Liver (tissue), 9 donors: ENCODE data around the gene SERP2. TPM values are rescaled to one million over a fixed set of nuclear protein-coding genes. Genes with fewer than 3 reads are reported as not detected.

Experiments
- DNase-seq: peaks from one replicate; pipeline ENCODE4 v3.0.0-alpha.2; 2017; ENCODE audit warnings: low spot score
- H3K27ac ChIP-seq, 2 donors: one replicate each; pipeline ENCODE4 v1.7.0; 2013; ENCODE audit warnings: inconsistent platforms in 2 of 2, low read length in 2 of 2, control low read depth in 1 of 2, low read depth in 1 of 2, mild to moderate bottlenecking in 1 of 2
- H3K27me3 ChIP-seq, 4 donors: one replicate each; pipeline versions ENCODE4 v1.6.1 to v1.7.0; 2013; ENCODE audit warnings: low read length in 3 of 4, inconsistent platforms in 1 of 4, mild to moderate bottlenecking in 1 of 4, moderate library complexity in 1 of 4; ENCODE audit not compliant: control insufficient read depth in 4 of 4, insufficient read depth in 4 of 4
- H3K36me3 ChIP-seq, 4 donors: one replicate each; pipeline versions ENCODE4 v1.6.1 to v1.7.0; 2013; ENCODE audit warnings: low read length in 3 of 4, mild to moderate bottlenecking in 3 of 4, low read depth in 1 of 4, moderate library complexity in 1 of 4; ENCODE audit not compliant: control insufficient read depth in 4 of 4, insufficient read depth in 3 of 4
- H3K4me1 ChIP-seq, 4 donors: one replicate each; pipeline versions ENCODE4 v1.6.1 to v1.7.0; 2013; ENCODE audit warnings: low read length in 3 of 4, mild to moderate bottlenecking in 3 of 4, moderate library complexity in 1 of 4; ENCODE audit not compliant: control insufficient read depth in 4 of 4, insufficient read depth in 4 of 4
- H3K4me3 ChIP-seq, 3 donors: one replicate each; pipeline versions ENCODE4 v1.6.1 to v1.7.0; 2013; ENCODE audit warnings: low read length in 3 of 3, control low read depth in 1 of 3, low read depth in 1 of 3, mild to moderate bottlenecking in 1 of 3
- H3K9ac ChIP-seq, 2 donors: one replicate each; pipeline ENCODE4 v1.7.0; 2013; ENCODE audit warnings: low read length in 2 of 2, mild to moderate bottlenecking in 2 of 2, moderate library complexity in 2 of 2, control low read depth in 1 of 2, low read depth in 1 of 2
- H3K9me3 ChIP-seq, 4 donors: one replicate each; pipeline versions ENCODE4 v1.6.1 to v1.7.0; 2013; ENCODE audit warnings: low read length in 3 of 4; ENCODE audit not compliant: control insufficient read depth in 4 of 4
- EGR1 ChIP-seq, 2 donors: IDR thresholded peaks; 2 replicates each; pipeline ENCODE4 v1.6.1; 2016 to 2018; ENCODE audit warnings: antibody characterized with exemption in 2 of 2, low read depth in 2 of 2
- FOXA1 ChIP-seq: IDR thresholded peaks from 2 replicates; pipeline ENCODE4 v1.6.1; 2016; ENCODE audit warnings: antibody characterized with exemption
- FOXA2 ChIP-seq: IDR thresholded peaks from 2 replicates; pipeline ENCODE4 v1.6.1; 2016; ENCODE audit warnings: antibody characterized with exemption
- GABPA ChIP-seq, 2 donors: IDR thresholded peaks in 1 of 2; conservative IDR thresholded peaks in 1 of 2; 2 replicates each; pipeline ENCODE4 v1.6.1; 2016; ENCODE audit warnings: antibody characterized with exemption in 2 of 2, mild to moderate bottlenecking in 1 of 2, moderate library complexity in 1 of 2
- HNF4A ChIP-seq, 2 donors: conservative IDR thresholded peaks; 2 replicates each; pipeline ENCODE4 v1.6.1; 2016; ENCODE audit warnings: antibody characterized with exemption in 2 of 2, mild to moderate bottlenecking in 2 of 2
- HNF4G ChIP-seq: IDR thresholded peaks from 2 replicates; pipeline ENCODE4 v1.6.1; 2016; ENCODE audit warnings: antibody characterized with exemption
- JUND ChIP-seq, 2 donors: IDR thresholded peaks; 2 replicates each; pipeline ENCODE4 v1.6.1; 2016; ENCODE audit warnings: antibody characterized with exemption in 2 of 2
- NR2F2 ChIP-seq: IDR thresholded peaks from 2 replicates; pipeline ENCODE4 v1.6.1; 2016; ENCODE audit warnings: antibody characterized with exemption
- RAD21 ChIP-seq, 2 donors: IDR thresholded peaks; 2 replicates each; pipeline ENCODE4 v1.6.1; 2016; ENCODE audit warnings: antibody characterized with exemption in 2 of 2, mild to moderate bottlenecking in 2 of 2
- RXRA ChIP-seq, 2 donors: IDR thresholded peaks; 2 replicates each; pipeline ENCODE4 v1.6.1; 2017 to 2018; ENCODE audit warnings: antibody characterized with exemption in 2 of 2, mild to moderate bottlenecking in 1 of 2
- TAF1 ChIP-seq: conservative IDR thresholded peaks from 2 replicates; pipeline ENCODE4 v1.6.1; 2016; ENCODE audit warnings: antibody characterized with exemption, mild to moderate bottlenecking
- YY1 ChIP-seq: IDR thresholded peaks from 2 replicates; pipeline ENCODE4 v1.6.1; 2016; ENCODE audit warnings: antibody characterized with exemption, mild to moderate bottlenecking
- WGBS: extraction: QIAGEN DNeasy Blood & Tissue Kit; methylation state at CpG from one replicate; pipeline ENCODE4 v1.1.7; 2013; 5-methylcytosine and 5-hydroxymethylcytosine counted together
- polyA plus RNA-seq, 2 donors: library from polyadenylated mRNA; stranded (reverse) in 1 of 2; unstranded in 1 of 2; fragments of 200-250 nt in 1 of 2; fragments of >200 nt in 1 of 2; fragmentation: Nextera tagmentation in 1 of 2; extraction: Ambion mirVana in 1 of 2; gene quantifications; one replicate each; pipeline versions ENCODE4 v1.2.1 to v1.2.3, GENCODE V29; 2013 to 2015
- total RNA-seq, 2 donors: library from RNA; depleted of rRNA; stranded (reverse); fragments of >200 nt; gene quantifications; one replicate each; pipeline ENCODE4 v1.2.3, GENCODE V29; 2014
- TF ChIP-seq, protein P1 (sequence below): IDR thresholded peaks from 2 replicates; pipeline ENCODE4 v1.6.1; 2016; ENCODE audit warnings: antibody characterized with exemption
- TF ChIP-seq, protein P2 (sequence below): fragments of 150-350 bp; IDR thresholded peaks from 2 replicates; pipeline ENCODE4 v1.5.1; 2017; ENCODE audit warnings: improper control_type of control experiment, low read depth, low read length; ENCODE audit not compliant: missing input control
- TF ChIP-seq, protein P3 (sequence below): IDR thresholded peaks from 2 replicates; pipeline ENCODE4 v1.6.1; 2016; ENCODE audit warnings: antibody characterized with exemption, mild to moderate bottlenecking
- TF ChIP-seq, protein P4 (sequence below): IDR thresholded peaks from 2 replicates; pipeline ENCODE4 v1.6.1; 2016; ENCODE audit warnings: antibody characterized with exemption
- donor health status: healthy.
- donor health status: healthy.
- donor health status: healthy.
- donor health status: healthy.
- donor health status: healthy.

The SERP2 gene
- total and polyA plus RNA-seq, 4 donors = 2.0 to 4.6 (median 3.6) TPM

DNA sequence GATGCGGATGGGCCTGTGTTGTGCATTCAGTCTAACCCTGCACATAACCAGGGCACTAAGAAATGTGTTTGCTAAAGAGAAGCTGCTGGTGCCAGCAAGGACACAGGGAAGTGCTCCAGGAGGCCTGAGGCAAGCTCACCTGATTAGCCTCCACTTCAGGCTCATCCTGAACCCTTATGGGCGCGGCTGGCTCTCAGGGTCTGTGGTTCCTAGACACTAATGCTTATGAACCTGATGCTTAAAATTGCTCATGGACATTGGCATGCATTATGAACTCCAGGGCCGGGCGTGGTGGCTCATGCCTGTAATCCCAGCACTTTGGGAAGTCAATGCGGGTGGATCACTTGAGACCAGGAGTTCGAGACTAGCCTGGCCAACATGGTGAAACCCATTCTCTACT, 34.3 kb downstream of the SERP2 start:
- H3K4me1 ChIP-seq = peaks cover 1 to 21% (median 16%) of the 10 kb centered on the region in 4 donors
- H3K36me3 ChIP-seq = no peaks in the 10 kb centered on the region
- H3K27ac ChIP-seq = no peak overlapping the region
- H3K9ac ChIP-seq = no peak overlapping the region
- TF ChIP-seq EGR1 (IDR thresholded peaks at IDR 0.05; ENCODE audit: low read depth in 2 of 2) = no peak
- TF ChIP-seq, protein P1, sequence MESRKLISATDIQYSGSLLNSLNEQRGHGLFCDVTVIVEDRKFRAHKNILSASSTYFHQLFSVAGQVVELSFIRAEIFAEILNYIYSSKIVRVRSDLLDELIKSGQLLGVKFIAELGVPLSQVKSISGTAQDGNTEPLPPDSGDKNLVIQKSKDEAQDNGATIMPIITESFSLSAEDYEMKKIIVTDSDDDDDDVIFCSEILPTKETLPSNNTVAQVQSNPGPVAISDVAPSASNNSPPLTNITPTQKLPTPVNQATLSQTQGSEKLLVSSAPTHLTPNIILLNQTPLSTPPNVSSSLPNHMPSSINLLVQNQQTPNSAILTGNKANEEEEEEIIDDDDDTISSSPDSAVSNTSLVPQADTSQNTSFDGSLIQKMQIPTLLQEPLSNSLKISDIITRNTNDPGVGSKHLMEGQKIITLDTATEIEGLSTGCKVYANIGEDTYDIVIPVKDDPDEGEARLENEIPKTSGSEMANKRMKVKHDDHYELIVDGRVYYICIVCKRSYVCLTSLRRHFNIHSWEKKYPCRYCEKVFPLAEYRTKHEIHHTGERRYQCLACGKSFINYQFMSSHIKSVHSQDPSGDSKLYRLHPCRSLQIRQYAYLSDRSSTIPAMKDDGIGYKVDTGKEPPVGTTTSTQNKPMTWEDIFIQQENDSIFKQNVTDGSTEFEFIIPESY = no peak
- no peak for TF ChIP-seq RXRA (IDR thresholded peaks at IDR 0.05)
- TF ChIP-seq TAF1 = no peak
- no peak for TF ChIP-seq FOXA2
- TF ChIP-seq, protein P2, sequence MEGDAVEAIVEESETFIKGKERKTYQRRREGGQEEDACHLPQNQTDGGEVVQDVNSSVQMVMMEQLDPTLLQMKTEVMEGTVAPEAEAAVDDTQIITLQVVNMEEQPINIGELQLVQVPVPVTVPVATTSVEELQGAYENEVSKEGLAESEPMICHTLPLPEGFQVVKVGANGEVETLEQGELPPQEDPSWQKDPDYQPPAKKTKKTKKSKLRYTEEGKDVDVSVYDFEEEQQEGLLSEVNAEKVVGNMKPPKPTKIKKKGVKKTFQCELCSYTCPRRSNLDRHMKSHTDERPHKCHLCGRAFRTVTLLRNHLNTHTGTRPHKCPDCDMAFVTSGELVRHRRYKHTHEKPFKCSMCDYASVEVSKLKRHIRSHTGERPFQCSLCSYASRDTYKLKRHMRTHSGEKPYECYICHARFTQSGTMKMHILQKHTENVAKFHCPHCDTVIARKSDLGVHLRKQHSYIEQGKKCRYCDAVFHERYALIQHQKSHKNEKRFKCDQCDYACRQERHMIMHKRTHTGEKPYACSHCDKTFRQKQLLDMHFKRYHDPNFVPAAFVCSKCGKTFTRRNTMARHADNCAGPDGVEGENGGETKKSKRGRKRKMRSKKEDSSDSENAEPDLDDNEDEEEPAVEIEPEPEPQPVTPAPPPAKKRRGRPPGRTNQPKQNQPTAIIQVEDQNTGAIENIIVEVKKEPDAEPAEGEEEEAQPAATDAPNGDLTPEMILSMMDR = no peak
- no peak for TF ChIP-seq YY1
- no peak for TF ChIP-seq NR2F2
- TF ChIP-seq GABPA (IDR thresholded peaks at IDR 0.05 in 1 of 2, conservative IDR thresholded peaks at IDR 0.05 in 1 of 2) = no peak
- TF ChIP-seq FOXA1 = no peak
- no peak for TF ChIP-seq HNF4G
- TF ChIP-seq JUND (IDR thresholded peaks at IDR 0.05) = no peak
- no peaks in the 10 kb centered on the region for H3K9me3 ChIP-seq
- no peak for DNase-seq
- WGBS = 94% methylated on average over 7 of the region's 7 CpGs
- no peak overlapping the region for H3K4me3 ChIP-seq
- no peaks in the 10 kb centered on the region for H3K27me3 ChIP-seq

DNA sequence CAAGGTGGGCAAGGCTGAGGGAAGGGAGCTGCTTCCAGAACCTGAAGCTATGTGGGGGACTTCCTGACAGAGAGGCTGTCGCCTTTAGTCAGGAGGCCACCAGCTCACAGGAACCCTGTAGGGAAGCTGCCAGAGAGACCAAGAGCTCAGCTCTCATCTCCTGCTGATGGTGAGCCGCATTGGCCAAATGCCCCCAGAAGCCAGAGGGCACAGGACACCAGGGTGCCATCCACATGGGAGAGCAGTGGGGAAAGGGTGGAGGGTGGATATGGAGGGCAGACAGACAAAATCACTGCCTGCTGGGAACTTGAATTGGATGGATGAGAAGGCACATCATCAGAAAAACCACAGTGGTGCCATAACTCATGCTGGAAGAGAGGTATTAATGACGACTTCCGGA, 36.0 kb downstream of the SERP2 start:
- H3K4me1 ChIP-seq = peaks cover 0 to 7% (median 4%) of the 10 kb centered on the region in 4 donors
- no peaks in the 10 kb centered on the region for H3K9me3 ChIP-seq
- H3K27me3 ChIP-seq = no peaks in the 10 kb centered on the region
- TF ChIP-seq NR2F2 (no peak), JUND (IDR thresholded peaks at IDR 0.05) (no peak), RAD21 (IDR thresholded peaks at IDR 0.05) (no peak), GABPA (IDR thresholded peaks at IDR 0.05 in 1 of 2, conservative IDR thresholded peaks at IDR 0.05 in 1 of 2) (no peak), FOXA1 (no peak)
- no peak overlapping the region for H3K4me3 ChIP-seq
- 83% methylated on average over 4 of the region's 4 CpGs for WGBS
- no peak overlapping the region for H3K9ac ChIP-seq
- no peak overlapping the region for H3K27ac ChIP-seq
- no peaks in the 10 kb centered on the region for H3K36me3 ChIP-seq
- no peak for DNase-seq

DNA sequence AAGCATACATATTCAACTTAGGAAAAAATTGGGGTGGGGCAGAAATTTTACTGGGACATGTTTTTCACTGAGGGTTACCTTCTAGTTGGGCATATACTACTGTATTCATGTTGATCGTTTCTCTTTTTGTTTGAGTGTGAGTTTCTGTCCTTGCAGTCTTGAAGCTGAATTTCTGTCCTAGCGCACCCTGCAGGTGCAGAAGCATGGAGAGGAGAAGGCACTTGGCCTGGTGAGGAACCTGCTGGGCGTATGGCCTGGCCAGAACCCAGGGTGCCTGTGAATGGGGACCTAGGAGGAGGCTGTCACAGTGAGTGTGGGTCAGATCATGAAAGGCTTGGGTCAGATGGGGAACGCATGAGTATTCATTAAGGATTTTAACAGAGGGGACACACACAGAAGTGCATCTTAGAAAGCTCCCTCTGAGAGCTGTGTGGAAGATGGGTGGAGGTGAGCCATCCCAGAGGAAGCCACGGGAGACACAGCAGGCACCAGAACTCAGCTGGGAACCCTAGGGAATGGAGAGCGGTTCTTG, 36.8 kb downstream of the SERP2 start:
- DNase-seq = no peak
- peak in 1 of 2 donors; percentile 26 for TF ChIP-seq RAD21 (IDR thresholded peaks at IDR 0.05)
- no peak for TF ChIP-seq NR2F2
- TF ChIP-seq, protein P3, sequence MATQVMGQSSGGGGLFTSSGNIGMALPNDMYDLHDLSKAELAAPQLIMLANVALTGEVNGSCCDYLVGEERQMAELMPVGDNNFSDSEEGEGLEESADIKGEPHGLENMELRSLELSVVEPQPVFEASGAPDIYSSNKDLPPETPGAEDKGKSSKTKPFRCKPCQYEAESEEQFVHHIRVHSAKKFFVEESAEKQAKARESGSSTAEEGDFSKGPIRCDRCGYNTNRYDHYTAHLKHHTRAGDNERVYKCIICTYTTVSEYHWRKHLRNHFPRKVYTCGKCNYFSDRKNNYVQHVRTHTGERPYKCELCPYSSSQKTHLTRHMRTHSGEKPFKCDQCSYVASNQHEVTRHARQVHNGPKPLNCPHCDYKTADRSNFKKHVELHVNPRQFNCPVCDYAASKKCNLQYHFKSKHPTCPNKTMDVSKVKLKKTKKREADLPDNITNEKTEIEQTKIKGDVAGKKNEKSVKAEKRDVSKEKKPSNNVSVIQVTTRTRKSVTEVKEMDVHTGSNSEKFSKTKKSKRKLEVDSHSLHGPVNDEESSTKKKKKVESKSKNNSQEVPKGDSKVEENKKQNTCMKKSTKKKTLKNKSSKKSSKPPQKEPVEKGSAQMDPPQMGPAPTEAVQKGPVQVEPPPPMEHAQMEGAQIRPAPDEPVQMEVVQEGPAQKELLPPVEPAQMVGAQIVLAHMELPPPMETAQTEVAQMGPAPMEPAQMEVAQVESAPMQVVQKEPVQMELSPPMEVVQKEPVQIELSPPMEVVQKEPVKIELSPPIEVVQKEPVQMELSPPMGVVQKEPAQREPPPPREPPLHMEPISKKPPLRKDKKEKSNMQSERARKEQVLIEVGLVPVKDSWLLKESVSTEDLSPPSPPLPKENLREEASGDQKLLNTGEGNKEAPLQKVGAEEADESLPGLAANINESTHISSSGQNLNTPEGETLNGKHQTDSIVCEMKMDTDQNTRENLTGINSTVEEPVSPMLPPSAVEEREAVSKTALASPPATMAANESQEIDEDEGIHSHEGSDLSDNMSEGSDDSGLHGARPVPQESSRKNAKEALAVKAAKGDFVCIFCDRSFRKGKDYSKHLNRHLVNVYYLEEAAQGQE = no peak
- no peak for TF ChIP-seq HNF4G
- no peak for TF ChIP-seq HNF4A (conservative IDR thresholded peaks at IDR 0.05)
- TF ChIP-seq, protein P4, sequence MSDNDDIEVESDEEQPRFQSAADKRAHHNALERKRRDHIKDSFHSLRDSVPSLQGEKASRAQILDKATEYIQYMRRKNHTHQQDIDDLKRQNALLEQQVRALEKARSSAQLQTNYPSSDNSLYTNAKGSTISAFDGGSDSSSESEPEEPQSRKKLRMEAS = no peak
- no peak for TF ChIP-seq RXRA (IDR thresholded peaks at IDR 0.05)

More for the DNA sequence above, 36.8 kb downstream of the SERP2 start:
- Histone ChIP-seq H3K4me1 (peaks cover 0 to 7% (median 4%) of the 10 kb centered on the region in 4 donors), H3K4me3 (no peak overlapping the region), H3K27me3 (no peaks in the 10 kb centered on the region), H3K9ac (no peak overlapping the region), H3K9me3 (no peaks in the 10 kb centered on the region), H3K27ac (no peak overlapping the region), H3K36me3 (no peaks in the 10 kb centered on the region)
- 84% methylated on average over 6 of the region's 6 CpGs for WGBS
